ENCODE data around the gene MEOX1. TPM values are rescaled to one million over a fixed set of nuclear protein-coding genes. Genes with fewer than 3 reads are reported as not detected.

MEOX1 gene
- total and polyA plus RNA-seq, 2 of the 4 experiments (the other 2 are of a cell fraction), result 0.48 to 0.72 TPM

DNA sequence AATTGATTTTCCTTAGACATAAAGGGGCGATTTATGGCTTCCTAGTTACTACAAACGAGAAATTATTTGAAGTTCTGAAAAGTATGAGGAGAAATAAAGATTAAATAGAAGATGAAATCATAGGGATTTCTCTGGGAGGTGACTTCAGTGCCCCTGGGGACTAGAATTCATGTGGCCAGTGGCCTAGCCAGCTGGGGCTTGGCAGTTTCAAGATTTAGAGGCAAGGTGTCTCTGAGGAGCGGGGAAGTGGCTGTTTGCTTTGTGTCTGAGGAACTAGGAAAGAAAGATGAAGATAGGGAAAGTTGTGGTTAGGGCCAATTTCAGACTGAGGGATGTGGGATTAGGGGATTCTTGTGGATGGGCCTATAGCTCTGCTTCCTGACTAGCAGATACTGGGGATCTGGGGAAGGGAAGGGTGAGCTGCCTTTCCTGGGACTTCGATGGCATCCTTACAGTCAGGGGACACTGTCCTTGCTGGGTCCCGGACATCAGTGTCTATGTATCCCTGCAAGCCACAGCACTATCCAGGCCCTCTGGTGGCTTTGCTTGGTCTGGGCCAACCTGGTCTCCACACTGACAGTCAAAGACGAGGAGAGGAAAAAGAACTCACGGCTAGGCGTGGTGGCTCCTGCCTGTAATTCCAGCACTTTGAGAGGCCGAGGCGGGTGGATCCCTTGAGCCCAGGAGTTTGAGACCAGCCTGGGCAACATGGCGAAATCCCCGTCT lies 22.4 kb upstream of the MEOX1 start:
- H3K27ac ChIP-seq (ENCODE audit: insufficient read depth, low read length), result no peak overlapping the region
- no peak overlapping the region for H4K91ac ChIP-seq (ENCODE audit: insufficient read depth, low read depth, low read length)
- no peaks in the 10 kb centered on the region for H3K79me1 ChIP-seq (ENCODE audit: low read depth in 1 of 2, low read length in 2 of 2)
- no peaks in the 10 kb centered on the region for H3K36me3 ChIP-seq (ENCODE audit: control insufficient read depth, insufficient read depth, low read length)
- 89% methylated on average over 1 of the region's 12 CpGs; no CpG with 5 or more reads in 1 of the 2 experiments for WGBS, 2 experiments (ENCODE audit: extremely low coverage in 2 of 2, insufficient read length in 1 of 2)
- no peaks in the 10 kb centered on the region for H4K20me1 ChIP-seq (ENCODE audit: insufficient read depth, low read length)
- in situ Hi-C loops (cut with MboI; ENCODE audit: low sequenced_read_pairs), result no loop called here
- no peak overlapping the region for H2AK9ac ChIP-seq (replicated peaks; ENCODE audit: low read depth, low read length, poor library complexity)
- peaks cover 53% of the 10 kb centered on the region for H3K27me3 ChIP-seq (ENCODE audit: control insufficient read depth, insufficient read depth, low read length)
- H2BK120ac ChIP-seq (ENCODE audit: low read depth, low read length), result no peak overlapping the region
- no peak for TF ChIP-seq MAZ (IDR thresholded peaks at IDR 0.05; ENCODE audit: borderline replicate concordance, low read depth, low read length)
- no peak for TF ChIP-seq RCOR1 (IDR thresholded peaks at IDR 0.05; ENCODE audit: insufficient replicate concordance, low read length)
- no peak for TF ChIP-seq FOS (IDR thresholded peaks at IDR 0.05; ENCODE audit: low read depth, low read length)
- TF ChIP-seq RFX5 (IDR thresholded peaks at IDR 0.05; ENCODE audit: low read depth, low read length), result no peak
- TF ChIP-seq, protein P1, sequence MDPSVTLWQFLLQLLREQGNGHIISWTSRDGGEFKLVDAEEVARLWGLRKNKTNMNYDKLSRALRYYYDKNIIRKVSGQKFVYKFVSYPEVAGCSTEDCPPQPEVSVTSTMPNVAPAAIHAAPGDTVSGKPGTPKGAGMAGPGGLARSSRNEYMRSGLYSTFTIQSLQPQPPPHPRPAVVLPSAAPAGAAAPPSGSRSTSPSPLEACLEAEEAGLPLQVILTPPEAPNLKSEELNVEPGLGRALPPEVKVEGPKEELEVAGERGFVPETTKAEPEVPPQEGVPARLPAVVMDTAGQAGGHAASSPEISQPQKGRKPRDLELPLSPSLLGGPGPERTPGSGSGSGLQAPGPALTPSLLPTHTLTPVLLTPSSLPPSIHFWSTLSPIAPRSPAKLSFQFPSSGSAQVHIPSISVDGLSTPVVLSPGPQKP (IDR thresholded peaks at IDR 0.05; ENCODE audit: borderline replicate concordance, low read depth, low read length), result no peak
- no peak for TF ChIP-seq POLR2A (IDR thresholded peaks at IDR 0.05; ENCODE audit: low read depth, low read length)
- no peak for TF ChIP-seq MXI1 (IDR thresholded peaks at IDR 0.05; ENCODE audit: borderline replicate concordance, low read depth, low read length)
- no peak for TF ChIP-seq MAFK (IDR thresholded peaks at IDR 0.05; ENCODE audit: low read depth, low read length)
- TF ChIP-seq, protein P2, sequence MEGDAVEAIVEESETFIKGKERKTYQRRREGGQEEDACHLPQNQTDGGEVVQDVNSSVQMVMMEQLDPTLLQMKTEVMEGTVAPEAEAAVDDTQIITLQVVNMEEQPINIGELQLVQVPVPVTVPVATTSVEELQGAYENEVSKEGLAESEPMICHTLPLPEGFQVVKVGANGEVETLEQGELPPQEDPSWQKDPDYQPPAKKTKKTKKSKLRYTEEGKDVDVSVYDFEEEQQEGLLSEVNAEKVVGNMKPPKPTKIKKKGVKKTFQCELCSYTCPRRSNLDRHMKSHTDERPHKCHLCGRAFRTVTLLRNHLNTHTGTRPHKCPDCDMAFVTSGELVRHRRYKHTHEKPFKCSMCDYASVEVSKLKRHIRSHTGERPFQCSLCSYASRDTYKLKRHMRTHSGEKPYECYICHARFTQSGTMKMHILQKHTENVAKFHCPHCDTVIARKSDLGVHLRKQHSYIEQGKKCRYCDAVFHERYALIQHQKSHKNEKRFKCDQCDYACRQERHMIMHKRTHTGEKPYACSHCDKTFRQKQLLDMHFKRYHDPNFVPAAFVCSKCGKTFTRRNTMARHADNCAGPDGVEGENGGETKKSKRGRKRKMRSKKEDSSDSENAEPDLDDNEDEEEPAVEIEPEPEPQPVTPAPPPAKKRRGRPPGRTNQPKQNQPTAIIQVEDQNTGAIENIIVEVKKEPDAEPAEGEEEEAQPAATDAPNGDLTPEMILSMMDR (conservative IDR thresholded peaks at IDR 0.05; ENCODE audit: low read depth, low read length), result no peak
- TF ChIP-seq, protein P3, sequence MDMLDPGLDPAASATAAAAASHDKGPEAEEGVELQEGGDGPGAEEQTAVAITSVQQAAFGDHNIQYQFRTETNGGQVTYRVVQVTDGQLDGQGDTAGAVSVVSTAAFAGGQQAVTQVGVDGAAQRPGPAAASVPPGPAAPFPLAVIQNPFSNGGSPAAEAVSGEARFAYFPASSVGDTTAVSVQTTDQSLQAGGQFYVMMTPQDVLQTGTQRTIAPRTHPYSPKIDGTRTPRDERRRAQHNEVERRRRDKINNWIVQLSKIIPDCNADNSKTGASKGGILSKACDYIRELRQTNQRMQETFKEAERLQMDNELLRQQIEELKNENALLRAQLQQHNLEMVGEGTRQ (IDR thresholded peaks at IDR 0.05; ENCODE audit: low read depth, low read length), result no peak
- H3K4me3 ChIP-seq (ENCODE audit: insufficient read depth, low read depth, low read length), result no peak overlapping the region
- ChIA-PET POLR2A (ENCODE audit: unreplicated experiment) (no interaction called here), CTCF (interaction anchor here (1.5 kb wide), 1 partner anchor 10 kb away, joined by 4 read pairs; no protein-coding TSS in a partner anchor)
- ATAC-seq (ENCODE audit: low read depth) (no peak), DNase-seq (no peak)
- no TSS peak for BruUV-seq (replicated peaks)
- no peak overlapping the region for H3K4ac ChIP-seq (ENCODE audit: low read depth, low read length)
- no peaks in the 10 kb centered on the region for H3K9me3 ChIP-seq (ENCODE audit: control insufficient read depth, insufficient read depth, low read length)
- no peak overlapping the region for H4K8ac ChIP-seq (ENCODE audit: low read depth in 2 of 2, low read length in 2 of 2)
- H3K9ac ChIP-seq (ENCODE audit: low read depth, low read length), result no peak overlapping the region
- dilution Hi-C loops (cut with HindIII; ENCODE audit: low sequenced_read_pairs, unreplicated experiment), result no loop called here
- H2BK15ac ChIP-seq (ENCODE audit: low read depth, low read length), result no peak overlapping the region
- H3K18ac ChIP-seq (ENCODE audit: low read depth, low read length), result no peak overlapping the region
- no peak overlapping the region for H4K5ac ChIP-seq (ENCODE audit: low read depth, low read length)
- H2AK5ac ChIP-seq (ENCODE audit: low read depth, low read length), result no peak overlapping the region
- no peak overlapping the region for H3K4me2 ChIP-seq (ENCODE audit: low read depth, low read length)
- intact Hi-C loops (cut with micrococcal nuclease), result no loop called here
- H3K14ac ChIP-seq (replicated peaks; ENCODE audit: low read depth, low read length), result no peak overlapping the region
- no peak overlapping the region for H3K23ac ChIP-seq (ENCODE audit: low read depth, low read length)
- no peak overlapping the region for H3K56ac ChIP-seq (ENCODE audit: extremely low read depth, insufficient read depth, low read length)
- no peak overlapping the region for H2AFZ ChIP-seq (replicated peaks; ENCODE audit: low read length, poor library complexity)
- no peaks in the 10 kb centered on the region for H3K4me1 ChIP-seq (ENCODE audit: control insufficient read depth, insufficient read depth, low read length)
- no peak overlapping the region for H2BK20ac ChIP-seq (ENCODE audit: low read depth, low read length)
- H3K9me1 ChIP-seq (ENCODE audit: insufficient read depth, low read length), result no peaks in the 10 kb centered on the region
- H2BK5ac ChIP-seq (ENCODE audit: low read depth, low read length, poor library complexity, severe bottlenecking), result no peak overlapping the region

All from IMR-90 (cell line).